Stomach (tissue), 4 donors: ENCODE results near the gene TAOK1.

Experiments
- CTCF ChIP-seq, 7 experiments: fragments of 450-650 bp in 4 of 7; fragments of 200-600 bp in 3 of 7; sonication (generic) in 3 of 7; IDR thresholded peaks; one replicate each; pipeline ENCODE4 v1.5.1; 2016 to 2019; ENCODE audit warnings: antibody characterized with exemption in 7 of 7, control low read depth in 2 of 7, mild to moderate bottlenecking in 1 of 7
- EP300 ChIP-seq: sonication (generic); formaldehyde crosslinking; IDR thresholded peaks from one replicate; pipeline ENCODE4 v1.6.1; 2017; ENCODE audit warnings: antibody characterized with exemption
- POLR2A ChIP-seq, 4 donors: fragments of 450-650 bp; IDR thresholded peaks; one replicate each; pipeline ENCODE4 v1.6.1; 2016; ENCODE audit warnings: antibody characterized with exemption in 4 of 4, control low read depth in 2 of 4, mild to moderate bottlenecking in 1 of 4, moderate library complexity in 1 of 4
- POLR2AphosphoS5 ChIP-seq, 3 donors: sonication (generic); formaldehyde crosslinking; IDR thresholded peaks; one replicate each; pipeline ENCODE4 v1.6.1; 2016; ENCODE audit warnings: antibody characterized with exemption in 3 of 3

GRCh38 chr17:29514792-29515191 lies 124.6 kb downstream of the TAOK1 start:
- TF ChIP-seq CTCF (IDR thresholded peaks at IDR 0.05) (no peak), POLR2A (IDR thresholded peaks at IDR 0.05) (no peak), EP300 (no peak), POLR2AphosphoS5 (IDR thresholded peaks at IDR 0.05) (no peak)
